Cardiac muscle cell (in vitro differentiated cells and primary cell): ENCODE results near the gene SDHC. TPM values are rescaled to one million over a fixed set of nuclear protein-coding genes. Genes with fewer than 3 reads are reported as not detected.

ENCODE experiments used
- DNase-seq, 2 donors: peaks; one replicate each; pipeline versions ENCODE4 v3.0.0 to v3.0.0-alpha.2; 2010 to 2017; ENCODE audit warnings: low read depth in 1 of 2, low spot score in 1 of 2
- H3K27ac ChIP-seq: fragments of 200-600 bp; sonication (generic); 2 replicates; pipeline ENCODE4 v1.5.1; 2016
- H3K27me3 ChIP-seq: fragments of 200-600 bp; sonication (generic); 2 replicates; pipeline ENCODE4 v1.6.0; 2016; ENCODE audit warnings: control low read depth
- H3K36me3 ChIP-seq: fragments of 200-600 bp; sonication (generic); 2 replicates; pipeline ENCODE4 v1.5.1; 2016; ENCODE audit warnings: control low read depth
- H3K4me1 ChIP-seq: fragments of 200-600 bp; sonication (generic); 2 replicates; pipeline ENCODE4 v1.8.1; 2017; ENCODE audit warnings: low read depth, mild to moderate bottlenecking, mixed run types
- H3K4me3 ChIP-seq: fragments of 200-600 bp; sonication (generic); 2 replicates; pipeline ENCODE4 v1.5.1; 2016; ENCODE audit warnings: mild to moderate bottlenecking
- H3K9me3 ChIP-seq: fragments of 200-600 bp; sonication (generic); 2 replicates; pipeline ENCODE4 v1.5.1; 2017; ENCODE audit warnings: low read depth, mild to moderate bottlenecking, control low read depth
- polyA plus RNA-seq: library from polyadenylated mRNA; unstranded; fragments of >200 nt; fragmentation: Nextera tagmentation; extraction: Ambion mirVana; gene quantifications from 2 replicates; pipeline ENCODE4 v1.2.1, GENCODE V29; 2016
- total RNA-seq: library from RNA; depleted of rRNA; stranded (reverse); fragments of >200 nt; gene quantifications from 2 replicates; pipeline ENCODE4 v1.2.3, GENCODE V29; 2016
- TF ChIP-seq, protein P1 (sequence below): IDR thresholded peaks from 2 replicates; pipeline ENCODE4 v1.5.1; 2012; ENCODE audit warnings: low read depth, mild to moderate bottlenecking, low read length

Gene SDHC
- total RNA-seq (19.5 and 22.5 TPM in 2 replicates), polyA plus RNA-seq (275 and 333 TPM in 2 replicates)

- DNase-seq = peak; percentile 95
- H3K36me3 ChIP-seq = peaks cover 3% of the 10 kb centered on the region
- no peaks in the 10 kb centered on the region for H3K9me3 ChIP-seq
- peak within 1 kb of the TSS; percentile 96 for H3K27ac ChIP-seq
- H3K27me3 ChIP-seq = no peaks in the 10 kb centered on the region
- TF ChIP-seq, protein P1, sequence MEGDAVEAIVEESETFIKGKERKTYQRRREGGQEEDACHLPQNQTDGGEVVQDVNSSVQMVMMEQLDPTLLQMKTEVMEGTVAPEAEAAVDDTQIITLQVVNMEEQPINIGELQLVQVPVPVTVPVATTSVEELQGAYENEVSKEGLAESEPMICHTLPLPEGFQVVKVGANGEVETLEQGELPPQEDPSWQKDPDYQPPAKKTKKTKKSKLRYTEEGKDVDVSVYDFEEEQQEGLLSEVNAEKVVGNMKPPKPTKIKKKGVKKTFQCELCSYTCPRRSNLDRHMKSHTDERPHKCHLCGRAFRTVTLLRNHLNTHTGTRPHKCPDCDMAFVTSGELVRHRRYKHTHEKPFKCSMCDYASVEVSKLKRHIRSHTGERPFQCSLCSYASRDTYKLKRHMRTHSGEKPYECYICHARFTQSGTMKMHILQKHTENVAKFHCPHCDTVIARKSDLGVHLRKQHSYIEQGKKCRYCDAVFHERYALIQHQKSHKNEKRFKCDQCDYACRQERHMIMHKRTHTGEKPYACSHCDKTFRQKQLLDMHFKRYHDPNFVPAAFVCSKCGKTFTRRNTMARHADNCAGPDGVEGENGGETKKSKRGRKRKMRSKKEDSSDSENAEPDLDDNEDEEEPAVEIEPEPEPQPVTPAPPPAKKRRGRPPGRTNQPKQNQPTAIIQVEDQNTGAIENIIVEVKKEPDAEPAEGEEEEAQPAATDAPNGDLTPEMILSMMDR = peak; percentile 51
- peaks cover 5% of the 10 kb centered on the region for H3K4me1 ChIP-seq
- H3K4me3 ChIP-seq = peak within 1 kb of the TSS; percentile 54
Observed at GRCh38 chr1:161314201-161314981, at the start of gene SDHC. Gene SDHC, plus strand, starts transcription at chr1:161314381. Its CDS starts 25 bp downstream, at chr1:161314406.

GRCh38 chr1:161265305-161265704 is 48.9 kb upstream of the SDHC start:
- TF ChIP-seq, protein P1 = no peak
- Histone ChIP-seq H3K36me3 (no peaks in the 10 kb centered on the region), H3K4me1 (peaks cover 14% of the 10 kb centered on the region)

DNA sequence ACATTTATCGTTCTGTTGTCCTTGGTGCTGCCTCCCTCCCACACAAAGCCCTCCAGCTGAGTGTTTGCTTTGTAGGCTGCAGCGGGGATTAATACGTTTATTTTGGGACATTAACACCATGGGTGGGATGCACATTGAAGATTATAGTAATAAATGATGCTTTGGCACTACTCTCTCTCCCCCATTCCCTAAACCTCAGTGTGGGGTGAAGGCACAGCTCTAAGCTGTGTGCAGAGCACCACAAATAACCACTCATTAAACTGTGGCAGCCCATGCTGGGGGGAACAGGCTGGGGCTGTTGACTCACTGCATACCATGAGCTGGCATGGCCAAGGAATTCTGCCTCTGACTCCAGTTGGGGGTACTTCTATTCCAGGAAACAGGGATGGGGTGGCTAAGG is 48.0 kb upstream of the SDHC start:
- Histone ChIP-seq H3K27me3 (peaks cover 11% of the 10 kb centered on the region), H3K36me3 (no peaks in the 10 kb centered on the region), H3K27ac (peak overlapping the region; percentile 85), H3K9me3 (no peaks in the 10 kb centered on the region), H3K4me1 (peaks cover 14% of the 10 kb centered on the region), H3K4me3 (no peak overlapping the region)
- DNase-seq = no peak
- TF ChIP-seq, protein P1 = no peak

More at GRCh38 chr1:161265305-161265704, 48.9 kb upstream of the SDHC start:
- Histone ChIP-seq H3K9me3 (no peaks in the 10 kb centered on the region), H3K4me3 (no peak overlapping the region), H3K27ac (no peak overlapping the region), H3K27me3 (peaks cover 20% of the 10 kb centered on the region)
- no peak for DNase-seq

DNA sequence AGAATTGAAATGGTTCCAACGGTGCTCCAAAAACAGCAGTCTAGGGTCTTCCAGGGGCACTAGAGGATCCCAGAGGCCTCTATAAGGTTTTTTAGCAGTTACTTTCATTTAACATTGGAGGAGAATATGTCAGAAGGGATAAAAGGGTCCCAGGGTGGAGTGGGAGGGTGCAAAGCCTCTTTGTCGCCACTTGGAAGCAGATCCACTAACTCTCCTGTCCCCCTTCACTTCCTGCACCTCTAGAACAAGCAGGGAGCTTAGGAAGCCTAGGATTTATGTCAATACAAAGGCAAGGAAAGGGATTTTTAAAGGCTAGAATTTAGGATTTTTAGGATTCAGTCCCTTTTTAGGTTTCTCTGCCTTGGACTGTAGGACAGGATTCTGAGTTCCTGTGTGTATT is 47.3 kb upstream of the SDHC start:
- no peak for DNase-seq
- peak overlapping the region; percentile 85 for H3K27ac ChIP-seq
- peaks cover 14% of the 10 kb centered on the region for H3K4me1 ChIP-seq
- H3K4me3 ChIP-seq = no peak overlapping the region
- peaks cover 5% of the 10 kb centered on the region for H3K27me3 ChIP-seq
- H3K9me3 ChIP-seq = no peaks in the 10 kb centered on the region
- no peaks in the 10 kb centered on the region for H3K36me3 ChIP-seq
- TF ChIP-seq, protein P1 = no peak

DNA sequence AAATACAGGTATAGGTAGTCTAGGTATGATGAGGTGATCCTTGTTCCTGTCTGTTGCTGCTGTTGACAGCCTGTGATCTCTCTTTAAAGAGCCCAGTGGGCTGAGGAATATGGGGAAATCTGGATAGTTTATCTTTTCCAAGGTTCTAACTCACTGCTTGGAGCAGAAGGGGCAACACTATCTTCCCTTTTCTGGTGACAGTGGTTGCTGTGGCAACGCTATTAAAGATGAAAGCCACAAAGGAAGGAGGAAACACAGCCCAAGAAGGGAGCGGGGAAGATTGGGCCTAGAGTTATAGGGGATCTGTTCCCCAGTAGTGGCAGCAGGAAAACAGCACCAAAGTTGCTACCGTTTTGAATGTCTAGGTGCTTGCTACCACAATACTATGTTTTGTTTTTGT is 46.9 kb upstream of the SDHC start:
- TF ChIP-seq, protein P1 = no peak
- Histone ChIP-seq H3K4me3 (no peak overlapping the region), H3K27me3 (peaks cover 3% of the 10 kb centered on the region), H3K27ac (peak overlapping the region; percentile 85), H3K9me3 (no peaks in the 10 kb centered on the region), H3K4me1 (peaks cover 14% of the 10 kb centered on the region), H3K36me3 (no peaks in the 10 kb centered on the region)
- no peak for DNase-seq
